ENCODE data around the gene UQCRQ.

DNA sequence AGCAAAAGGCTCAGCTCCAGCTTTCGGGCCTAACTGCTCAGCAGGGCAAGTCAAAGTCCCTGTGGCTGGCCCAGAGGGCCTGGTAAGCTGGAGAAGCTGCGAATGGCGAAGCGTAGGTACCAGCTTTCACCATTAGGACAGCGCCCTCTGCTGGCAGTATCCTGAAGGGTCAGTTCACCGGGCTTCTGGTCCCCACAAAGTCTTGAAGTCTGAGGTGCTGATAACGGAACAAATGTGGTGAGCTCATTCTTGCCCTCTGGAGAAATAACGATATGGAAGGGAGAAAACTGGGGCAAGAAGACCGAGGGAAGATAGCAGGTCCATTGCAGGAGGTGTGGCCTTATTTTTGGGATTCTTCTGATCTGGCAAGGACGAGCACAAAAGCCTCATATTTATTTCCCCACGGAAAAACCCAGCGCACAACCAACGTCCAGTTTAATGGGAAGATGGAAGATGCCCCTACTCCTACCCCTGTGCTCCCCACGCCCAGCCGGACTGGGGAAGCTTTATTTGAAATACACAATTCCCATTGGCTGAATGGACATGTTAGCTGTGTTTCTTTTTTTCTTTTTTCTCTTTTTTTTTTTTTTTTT is 46.2 kb upstream of the UQCRQ start:
- TF ChIP-seq, protein P1, sequence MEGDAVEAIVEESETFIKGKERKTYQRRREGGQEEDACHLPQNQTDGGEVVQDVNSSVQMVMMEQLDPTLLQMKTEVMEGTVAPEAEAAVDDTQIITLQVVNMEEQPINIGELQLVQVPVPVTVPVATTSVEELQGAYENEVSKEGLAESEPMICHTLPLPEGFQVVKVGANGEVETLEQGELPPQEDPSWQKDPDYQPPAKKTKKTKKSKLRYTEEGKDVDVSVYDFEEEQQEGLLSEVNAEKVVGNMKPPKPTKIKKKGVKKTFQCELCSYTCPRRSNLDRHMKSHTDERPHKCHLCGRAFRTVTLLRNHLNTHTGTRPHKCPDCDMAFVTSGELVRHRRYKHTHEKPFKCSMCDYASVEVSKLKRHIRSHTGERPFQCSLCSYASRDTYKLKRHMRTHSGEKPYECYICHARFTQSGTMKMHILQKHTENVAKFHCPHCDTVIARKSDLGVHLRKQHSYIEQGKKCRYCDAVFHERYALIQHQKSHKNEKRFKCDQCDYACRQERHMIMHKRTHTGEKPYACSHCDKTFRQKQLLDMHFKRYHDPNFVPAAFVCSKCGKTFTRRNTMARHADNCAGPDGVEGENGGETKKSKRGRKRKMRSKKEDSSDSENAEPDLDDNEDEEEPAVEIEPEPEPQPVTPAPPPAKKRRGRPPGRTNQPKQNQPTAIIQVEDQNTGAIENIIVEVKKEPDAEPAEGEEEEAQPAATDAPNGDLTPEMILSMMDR (IDR thresholded peaks at IDR 0.05): peak; percentile 86 to 96 (median 93)
- no peak for TF ChIP-seq POLR2A (IDR thresholded peaks at IDR 0.05)

Measured in adrenal gland (tissue), 5 donors.